GM12801 (cell line): ENCODE measurements around the gene FGGY.

Source experiments
- CTCF ChIP-seq: IDR thresholded peaks from one replicate; pipeline ENCODE4 v1.5.1; 2011; ENCODE audit warnings: control low read depth; ENCODE audit not compliant: insufficient read length; ENCODE audit errors: extremely low read depth

Gene FGGY

GRCh38 chr1:59718064-59718988, 421.4 kb downstream of the FGGY start:
- TF ChIP-seq CTCF: no peak

- TF ChIP-seq CTCF: no peak
These were observed 422.1 kb downstream of the FGGY start for GRCh38 chr1:59718989-59719360.

GRCh38 chr1:59720326-59721115, 423.6 kb downstream of the FGGY start:
- no peak for TF ChIP-seq CTCF

- TF ChIP-seq CTCF: no peak
These were observed 433.4 kb downstream of the FGGY start for GRCh38 chr1:59730302-59730701.

- no peak for TF ChIP-seq CTCF
These were observed 434.0 kb downstream of the FGGY start for GRCh38 chr1:59730759-59731478.

- no peak for TF ChIP-seq CTCF
These were observed 434.7 kb downstream of the FGGY start for GRCh38 chr1:59731591-59731990.
